Peyer's patch (tissue), 4 donors: ENCODE results near the gene AKAP12. TPM values are rescaled to one million over a fixed set of nuclear protein-coding genes. Genes with fewer than 3 reads are reported as not detected.

ENCODE experiments used
- DNase-seq, 3 donors: peaks; one replicate each; pipeline ENCODE4 v3.0.0-alpha.2; 2017 to 2019
- H3K27ac ChIP-seq, 4 donors: fragments of 200-600 bp; sonication (generic); one replicate each; pipeline ENCODE4 v1.5.1; 2016 to 2019
- H3K27me3 ChIP-seq, 2 donors: fragments of 200-600 bp; sonication (generic); one replicate each; pipeline ENCODE4 v1.5.1; 2019
- H3K36me3 ChIP-seq, 3 donors: fragments of 200-600 bp; sonication (generic); one replicate each; pipeline ENCODE4 v1.5.1; 2016 to 2019
- H3K4me1 ChIP-seq, 4 donors: fragments of 200-600 bp; sonication (generic); one replicate each; pipeline ENCODE4 v1.5.1; 2016 to 2019
- H3K4me3 ChIP-seq, 4 donors: fragments of 200-600 bp; sonication (generic); 1 replicate in 3 of 4; 2 replicates in 1 of 4; pipeline ENCODE4 v1.5.1; 2016 to 2019; ENCODE audit warnings: mild to moderate bottlenecking in 1 of 4
- H3K9me3 ChIP-seq, 4 donors: fragments of 200-600 bp; sonication (generic); one replicate each; pipeline ENCODE4 v1.5.1; 2016 to 2019; ENCODE audit warnings: mild to moderate bottlenecking in 1 of 4
- POLR2A ChIP-seq, 2 donors: fragments of 450-650 bp; IDR thresholded peaks; one replicate each; pipeline ENCODE4 v1.5.1; 2017; ENCODE audit warnings: antibody characterized with exemption in 2 of 2, mild to moderate bottlenecking in 2 of 2, moderate library complexity in 2 of 2
- total RNA-seq, 4 donors: library from RNA; depleted of rRNA; stranded (reverse); fragments of >200 nt; gene quantifications; one replicate each; pipeline ENCODE4 v1.1.0, GENCODE V29; 2016
- TF ChIP-seq, protein P1 (sequence below), 6 experiments: fragments of 450-650 bp in 4 of 6; fragments of 200-600 bp in 2 of 6; sonication (generic) in 1 of 6; IDR thresholded peaks; one replicate each; pipeline ENCODE4 v1.5.1; 2017 to 2019; ENCODE audit warnings: antibody characterized with exemption in 6 of 6, mild to moderate bottlenecking in 3 of 6, moderate library complexity in 1 of 6

AKAP12 gene
- total RNA-seq, 4 donors from 2014 or later: 6.5 to 54.5 (median 23.8) TPM

DNA sequence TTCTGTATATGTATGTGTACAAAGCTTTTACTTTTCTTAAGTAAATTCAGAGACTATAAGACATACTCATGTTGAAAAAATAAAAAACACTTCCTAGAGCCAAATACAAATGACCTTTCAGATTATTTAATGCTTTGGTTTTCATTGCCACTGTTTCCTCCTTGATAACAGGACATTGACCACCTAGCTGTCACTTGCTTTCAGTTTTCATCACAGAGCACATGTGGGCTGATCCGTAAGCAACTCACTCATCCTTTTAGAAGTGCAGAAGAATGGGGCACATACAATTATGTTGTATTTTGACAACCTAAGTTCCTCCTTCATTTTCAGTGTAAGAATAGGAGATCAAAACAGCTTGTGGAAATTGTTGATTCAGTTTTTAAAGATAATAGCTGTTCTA, 145.4 kb downstream of the AKAP12 start:
- no peaks in the 10 kb centered on the region for H3K36me3 ChIP-seq
- no peak overlapping the region for H3K27ac ChIP-seq
- peaks cover 0 to 35% (median 8%) of the 10 kb centered on the region in 4 donors for H3K4me1 ChIP-seq
- H3K27me3 ChIP-seq: no peaks in the 10 kb centered on the region
- no peak for DNase-seq
- no peaks in the 10 kb centered on the region for H3K9me3 ChIP-seq
- TF ChIP-seq, protein P1, sequence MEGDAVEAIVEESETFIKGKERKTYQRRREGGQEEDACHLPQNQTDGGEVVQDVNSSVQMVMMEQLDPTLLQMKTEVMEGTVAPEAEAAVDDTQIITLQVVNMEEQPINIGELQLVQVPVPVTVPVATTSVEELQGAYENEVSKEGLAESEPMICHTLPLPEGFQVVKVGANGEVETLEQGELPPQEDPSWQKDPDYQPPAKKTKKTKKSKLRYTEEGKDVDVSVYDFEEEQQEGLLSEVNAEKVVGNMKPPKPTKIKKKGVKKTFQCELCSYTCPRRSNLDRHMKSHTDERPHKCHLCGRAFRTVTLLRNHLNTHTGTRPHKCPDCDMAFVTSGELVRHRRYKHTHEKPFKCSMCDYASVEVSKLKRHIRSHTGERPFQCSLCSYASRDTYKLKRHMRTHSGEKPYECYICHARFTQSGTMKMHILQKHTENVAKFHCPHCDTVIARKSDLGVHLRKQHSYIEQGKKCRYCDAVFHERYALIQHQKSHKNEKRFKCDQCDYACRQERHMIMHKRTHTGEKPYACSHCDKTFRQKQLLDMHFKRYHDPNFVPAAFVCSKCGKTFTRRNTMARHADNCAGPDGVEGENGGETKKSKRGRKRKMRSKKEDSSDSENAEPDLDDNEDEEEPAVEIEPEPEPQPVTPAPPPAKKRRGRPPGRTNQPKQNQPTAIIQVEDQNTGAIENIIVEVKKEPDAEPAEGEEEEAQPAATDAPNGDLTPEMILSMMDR (IDR thresholded peaks at IDR 0.05): peak in 1 of 6 experiments; percentile 25
- no peak for TF ChIP-seq POLR2A (IDR thresholded peaks at IDR 0.05)
- no peak overlapping the region for H3K4me3 ChIP-seq

DNA sequence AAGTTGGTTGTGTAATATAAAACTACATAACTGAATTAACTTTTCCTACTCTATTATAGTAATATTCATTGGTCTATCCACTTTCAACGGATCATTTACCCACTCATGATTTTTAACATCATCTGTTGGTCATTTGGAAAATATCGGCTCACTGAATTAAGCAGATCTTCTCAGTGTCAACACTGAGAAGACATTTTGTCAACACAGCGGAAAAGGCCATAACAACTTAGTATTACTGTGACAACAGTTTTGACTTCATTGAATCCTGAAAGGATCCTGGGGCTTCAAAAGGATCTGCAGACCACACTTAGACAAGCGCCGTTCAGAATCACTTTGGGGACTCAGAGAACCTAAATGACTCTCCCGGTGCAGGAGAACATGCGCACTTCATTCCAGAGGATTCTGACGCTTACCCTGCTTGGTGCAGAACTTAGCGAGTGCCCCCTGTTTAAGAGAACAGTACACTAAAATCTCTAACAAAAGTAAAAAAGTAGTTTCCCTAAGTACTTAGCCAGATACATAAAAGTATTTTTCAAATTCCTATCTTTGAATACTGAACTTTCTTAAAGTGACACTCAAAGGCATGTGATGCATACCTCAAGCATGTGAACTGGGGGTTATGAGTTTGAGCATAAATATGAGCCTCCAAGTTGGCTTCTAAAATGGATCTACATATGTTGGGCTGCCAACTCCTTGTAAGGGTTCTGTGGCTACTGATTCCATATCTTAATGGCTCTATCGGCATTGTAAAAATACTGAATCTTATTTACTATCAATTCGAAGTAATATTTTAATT, 147.6 kb downstream of the AKAP12 start:
- Histone ChIP-seq H3K27ac (no peak overlapping the region), H3K4me1 (peaks cover 0 to 35% (median 9%) of the 10 kb centered on the region in 4 donors), H3K4me3 (no peak overlapping the region), H3K9me3 (no peaks in the 10 kb centered on the region), H3K27me3 (no peaks in the 10 kb centered on the region), H3K36me3 (no peaks in the 10 kb centered on the region)
- no peak for DNase-seq
- TF ChIP-seq, protein P1 (IDR thresholded peaks at IDR 0.05): no peak
- TF ChIP-seq POLR2A (IDR thresholded peaks at IDR 0.05): no peak

DNA sequence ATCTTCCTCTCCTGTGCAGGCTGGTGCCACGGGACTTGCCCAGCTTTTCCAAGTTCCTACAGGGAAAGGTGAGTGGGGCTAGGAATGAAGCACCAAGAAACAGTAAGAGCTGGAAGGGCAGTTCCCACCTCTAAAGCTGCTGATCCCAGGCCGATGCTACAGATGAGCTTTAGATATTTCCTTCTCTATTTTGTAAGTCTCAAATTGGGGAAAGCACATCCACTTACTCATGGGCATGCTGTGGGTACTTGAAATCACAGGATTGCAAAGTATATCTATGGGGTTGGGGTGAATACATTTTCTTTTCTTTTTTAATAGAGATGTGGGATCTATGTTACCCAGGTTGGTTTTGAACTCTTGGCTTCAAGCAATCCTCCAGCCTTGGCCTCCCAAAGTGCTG, 148.5 kb downstream of the AKAP12 start:
- Histone ChIP-seq H3K27ac (peak overlapping the region in 1 of 4 donors; percentile 19), H3K9me3 (no peaks in the 10 kb centered on the region), H3K36me3 (no peaks in the 10 kb centered on the region), H3K4me3 (no peak overlapping the region), H3K27me3 (no peaks in the 10 kb centered on the region), H3K4me1 (peaks cover 0 to 44% (median 13%) of the 10 kb centered on the region in 4 donors)
- no peak for DNase-seq
- TF ChIP-seq POLR2A (IDR thresholded peaks at IDR 0.05): no peak
- TF ChIP-seq, protein P1 (IDR thresholded peaks at IDR 0.05): no peak

DNA sequence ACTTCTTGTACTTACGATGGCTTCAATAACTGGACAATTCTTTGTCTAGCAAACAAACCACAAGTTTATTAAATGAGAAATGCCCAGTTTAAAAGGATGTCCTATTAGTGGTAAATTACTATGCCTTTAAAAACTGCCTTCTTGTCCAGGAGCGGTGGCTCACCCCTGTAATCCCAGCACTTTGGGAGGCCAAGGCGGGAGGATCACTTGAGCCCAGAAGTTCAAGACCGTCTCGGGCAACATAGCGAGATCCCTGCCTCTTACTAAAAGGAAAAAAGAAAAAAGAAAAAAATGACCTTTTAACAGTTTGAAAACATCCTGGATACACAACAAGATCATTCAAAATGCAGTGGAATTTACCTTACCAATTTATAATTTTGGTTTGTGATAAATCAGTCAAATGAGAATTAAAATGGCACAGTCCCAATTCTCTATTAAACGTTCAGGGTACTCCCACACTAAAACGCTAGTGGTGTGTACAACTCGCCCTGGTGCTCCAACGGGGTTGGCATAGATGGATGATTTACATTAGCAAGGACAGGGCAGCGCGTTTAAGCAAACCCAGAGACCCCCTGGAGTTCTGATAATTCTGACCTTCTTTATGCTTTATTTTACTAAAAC, 149.3 kb downstream of the AKAP12 start:
- Histone ChIP-seq H3K4me3 (peak overlapping the region; percentile 86 to 100 (median 88)), H3K27ac (peak overlapping the region; percentile 99 to 100 (median 100)), H3K36me3 (no peaks in the 10 kb centered on the region), H3K4me1 (peaks cover 0 to 51% (median 13%) of the 10 kb centered on the region in 4 donors), H3K27me3 (no peaks in the 10 kb centered on the region), H3K9me3 (no peaks in the 10 kb centered on the region)
- DNase-seq: no peak
- TF ChIP-seq, protein P1 (IDR thresholded peaks at IDR 0.05): no peak
- no peak for TF ChIP-seq POLR2A (IDR thresholded peaks at IDR 0.05)

DNA sequence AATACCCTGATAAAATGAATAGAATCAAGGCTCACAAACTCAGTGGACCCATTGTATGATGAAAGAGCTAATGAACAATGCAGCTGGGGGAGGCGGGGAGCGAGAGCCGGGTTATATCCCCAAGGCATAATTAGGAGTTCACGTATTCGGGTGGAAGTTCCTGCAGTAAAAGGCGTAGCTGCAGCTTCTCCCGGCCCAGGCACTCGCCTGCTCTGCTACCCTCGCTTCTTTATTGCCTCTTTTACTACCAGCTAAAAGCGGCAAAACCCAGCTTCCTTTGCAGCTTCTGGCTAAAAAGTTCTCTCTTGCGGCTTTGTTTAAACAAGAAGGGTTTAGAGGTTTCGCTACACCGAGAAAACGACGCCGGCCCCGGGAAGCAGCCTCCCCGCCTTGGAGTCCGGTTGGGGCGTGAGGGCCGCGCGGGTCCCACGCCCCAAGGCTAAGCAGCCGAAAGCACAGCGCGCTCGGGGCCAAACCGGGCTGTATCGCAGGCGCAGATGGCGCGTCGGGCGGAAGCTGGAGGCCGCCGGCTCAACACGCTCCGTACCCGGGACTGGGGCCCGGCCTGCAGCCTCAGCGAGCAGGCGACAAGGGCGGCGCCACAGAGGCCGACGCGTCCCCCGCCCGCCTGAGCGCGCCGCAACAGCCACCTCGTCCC, 150.0 kb downstream of the AKAP12 start:
- no peaks in the 10 kb centered on the region for H3K27me3 ChIP-seq

More for the DNA sequence above, 150.0 kb downstream of the AKAP12 start:
- DNase-seq: peak in 2 of 3 donors; percentile 48 to 76
- H3K4me1 ChIP-seq: peaks cover 0 to 46% (median 12%) of the 10 kb centered on the region in 4 donors
- no peaks in the 10 kb centered on the region for H3K9me3 ChIP-seq
- H3K4me3 ChIP-seq: peak overlapping the region; percentile 86 to 100 (median 88)
- H3K36me3 ChIP-seq: no peaks in the 10 kb centered on the region
- peak; percentile 69 to 82 for TF ChIP-seq POLR2A (IDR thresholded peaks at IDR 0.05)
- TF ChIP-seq, protein P1 (IDR thresholded peaks at IDR 0.05): no peak
- peak overlapping the region; percentile 99 to 100 (median 100) for H3K27ac ChIP-seq
